ENCODE measurements around the gene CCNL2.

The CCNL2 gene

GRCh38 chr1:1406821-1407635 is 7.9 kb upstream of the CCNL2 start, which contains the start of gene MRPL20 (continued):
- no peak for TF ChIP-seq HIC1 (tag by site-specific recombination; IDR thresholded peaks at IDR 0.05)
- no peak; the same call in 1 of the 2 replicates for TF ChIP-seq ZBTB7A (tag by site-specific recombination; IDR thresholded peaks at IDR 0.05; ENCODE audit: low read depth)
- TF ChIP-seq MEIS1 (CRISPR knock-in tag; IDR thresholded peaks at IDR 0.05; ENCODE audit: borderline replicate concordance), result no peak
- no peak for TF ChIP-seq REST (tag by site-specific recombination; IDR thresholded peaks at IDR 0.05)
- TF ChIP-seq ZNF549 (tag by site-specific recombination; IDR thresholded peaks at IDR 0.05), result no peak
- TF ChIP-seq ZNF658 (tag by site-specific recombination; IDR thresholded peaks at IDR 0.05), result no peak
- TF ChIP-seq ZNF157 (tag by site-specific recombination; IDR thresholded peaks at IDR 0.05), result no peak
- TF ChIP-seq ZNF639 (tag by site-specific recombination; IDR thresholded peaks at IDR 0.05), result peak; percentile 89
- no peak for TF ChIP-seq GFI1B (tag by site-specific recombination; IDR thresholded peaks at IDR 0.05)
- no peak for TF ChIP-seq ZNF704 (tag by site-specific recombination; IDR thresholded peaks at IDR 0.05)
- no peak for TF ChIP-seq CTCF (tag by site-specific recombination; IDR thresholded peaks at IDR 0.05)
- TF ChIP-seq ZNF18 (tag by site-specific recombination; IDR thresholded peaks at IDR 0.05), result no peak
- TF ChIP-seq ZBTB8A (tag by site-specific recombination; IDR thresholded peaks at IDR 0.05), result peak; percentile 87
- TF ChIP-seq ZNF155 (tag by site-specific recombination; IDR thresholded peaks at IDR 0.05), result no peak
- no peak for TF ChIP-seq ZSCAN18 (tag by site-specific recombination; IDR thresholded peaks at IDR 0.05)
- TF ChIP-seq ZBTB10 (tag by site-specific recombination; IDR thresholded peaks at IDR 0.05), result peak; percentile 64
